HL-60 (cell line): ENCODE measurements around the gene FSTL4.

Experiments
- CTCF ChIP-seq: IDR thresholded peaks from one replicate; pipeline ENCODE4 v1.5.1; 2011; ENCODE audit warnings: low read length, control low read depth, inconsistent platforms; ENCODE audit not compliant: insufficient read depth
- REST ChIP-seq: IDR thresholded peaks from 2 replicates; pipeline ENCODE4 v1.6.1; 2012; ENCODE audit warnings: low read depth; ENCODE audit not compliant: insufficient replicate concordance

GRCh38 chr5:133357758-133358157, 254.6 kb downstream of the FSTL4 start:
- TF ChIP-seq CTCF (no peak), REST (no peak)
